SK-N-SH treated with all-trans-retinoic acid at 6 μM for 48 hours (cell line): ENCODE measurements around the gene KRTAP10-2.

Experiments
- ATAC-seq: fragments of 200-7000 bp; cut with Tn5 transposase; 3 replicates; pipeline ENCODE4 v1.9.1; 2020; ENCODE audit warnings: mild to moderate bottlenecking, moderate library complexity
- ARNTL ChIP-seq: fragments of 450-650 bp; formaldehyde crosslinking; IDR thresholded peaks from 2 replicates; pipeline ENCODE4 v1.5.0; 2020; ENCODE audit warnings: low read depth, mild to moderate bottlenecking, moderate library complexity, borderline replicate concordance
- BACH2 ChIP-seq: fragments of 250-450 bp; sonication (Bioruptor Pico); IDR thresholded peaks from 2 replicates; pipeline ENCODE4 v1.9.0; 2021; ENCODE audit warnings: mild to moderate bottlenecking, borderline replicate concordance
- CREB5 ChIP-seq: fragments of 250-450 bp; sonication (Bioruptor Pico); IDR thresholded peaks from 2 replicates; pipeline ENCODE4 v1.5.1; 2020; ENCODE audit warnings: low read depth, mild to moderate bottlenecking, moderate library complexity
- CSDC2 ChIP-seq: fragments of 250-450 bp; sonication (Bioruptor Pico); IDR thresholded peaks from 2 replicates; pipeline ENCODE4 v1.5.0; 2020; ENCODE audit warnings: mild to moderate bottlenecking, moderate library complexity
- CSRNP3 ChIP-seq: fragments of 250-450 bp; sonication (Bioruptor Pico); IDR thresholded peaks from 2 replicates; pipeline ENCODE4 v1.5.1; 2021; ENCODE audit warnings: mild to moderate bottlenecking, moderate library complexity
- ESRRG ChIP-seq: fragments of 250-450 bp; sonication (Bioruptor Pico); IDR thresholded peaks from 2 replicates; pipeline ENCODE4 v1.6.1; 2021; ENCODE audit warnings: mild to moderate bottlenecking
- GLIS3 ChIP-seq: fragments of 250-450 bp; sonication (Bioruptor Pico); IDR thresholded peaks from 2 replicates; pipeline ENCODE4 v1.5.0; 2020; ENCODE audit warnings: mild to moderate bottlenecking, moderate library complexity
- ISL1 ChIP-seq: fragments of 250-450 bp; sonication (Bioruptor Pico); IDR thresholded peaks from 2 replicates; pipeline ENCODE4 v2.1.2; 2022; ENCODE audit warnings: mild to moderate bottlenecking, moderate library complexity
- OSR1 ChIP-seq: fragments of 250-450 bp; sonication (Bioruptor Pico); IDR thresholded peaks from 2 replicates; pipeline ENCODE4 v1.8.0; 2022; ENCODE audit warnings: moderate library complexity, mild to moderate bottlenecking, inconsistent platforms
- PATZ1 ChIP-seq: fragments of 250-450 bp; sonication (Bioruptor Pico); IDR thresholded peaks from 2 replicates; pipeline ENCODE4 v1.8.0; 2020; ENCODE audit warnings: mild to moderate bottlenecking, moderate library complexity, borderline replicate concordance
- POU6F1 ChIP-seq: fragments of 250-450 bp; sonication (Bioruptor Pico); IDR thresholded peaks from 2 replicates; pipeline ENCODE4 v1.8.0; 2021; ENCODE audit warnings: low read depth, mild to moderate bottlenecking, moderate library complexity, borderline replicate concordance
- PPARA ChIP-seq: fragments of 250-450 bp; sonication (Bioruptor Pico); IDR thresholded peaks from 2 replicates; pipeline ENCODE4 v1.5.0; 2020; ENCODE audit warnings: mild to moderate bottlenecking, borderline replicate concordance
- RARB ChIP-seq: fragments of 250-450 bp; sonication (Bioruptor Pico); IDR thresholded peaks from 2 replicates; pipeline ENCODE4 v1.8.0; 2021; ENCODE audit warnings: mild to moderate bottlenecking, moderate library complexity
- TCF4 ChIP-seq: fragments of 250-450 bp; sonication (Bioruptor Pico); IDR thresholded peaks from 2 replicates; pipeline ENCODE4 v1.8.0; 2021; ENCODE audit warnings: mild to moderate bottlenecking, moderate library complexity, borderline replicate concordance
- TOX ChIP-seq: fragments of 250-450 bp; sonication (Bioruptor Pico); IDR thresholded peaks from 2 replicates; pipeline ENCODE4 v1.8.0; 2021; ENCODE audit warnings: mild to moderate bottlenecking, moderate library complexity, borderline replicate concordance
- TSHZ2 ChIP-seq: fragments of 250-450 bp; sonication (Bioruptor Pico); IDR thresholded peaks from 2 replicates; pipeline ENCODE4 v1.5.0; 2020; ENCODE audit warnings: mild to moderate bottlenecking, moderate library complexity
- ZC3H10 ChIP-seq: fragments of 250-450 bp; sonication (Bioruptor Pico); IDR thresholded peaks from 2 replicates; pipeline ENCODE4 v1.5.1; 2021; ENCODE audit warnings: mild to moderate bottlenecking, moderate library complexity
- ZFP3 ChIP-seq: fragments of 250-450 bp; sonication (Bioruptor Pico); IDR thresholded peaks from 2 replicates; pipeline ENCODE4 v1.5.0; 2020; ENCODE audit warnings: mild to moderate bottlenecking, moderate library complexity
- ZNF70 ChIP-seq: fragments of 450-650 bp; formaldehyde crosslinking; IDR thresholded peaks from 2 replicates; pipeline ENCODE4 v1.5.0; 2020; ENCODE audit warnings: mild to moderate bottlenecking, moderate library complexity
- ZNF8 ChIP-seq: fragments of 450-650 bp; formaldehyde crosslinking; IDR thresholded peaks from 2 replicates; pipeline ENCODE4 v1.5.0; 2020; ENCODE audit warnings: mild to moderate bottlenecking, moderate library complexity

KRTAP10-2 gene

GRCh38 chr21:44507673-44508425 lies 43.5 kb downstream of the KRTAP10-2 start:
- TF ChIP-seq ESRRG (CRISPR knock-in tag) = no peak
- TF ChIP-seq TCF4 (CRISPR knock-in tag) = no peak
- ATAC-seq = no peak

GRCh38 chr21:44506279-44507255 lies 44.7 kb downstream of the KRTAP10-2 start:
- TF ChIP-seq ARNTL (CRISPR knock-in tag) = no peak
- TF ChIP-seq ZC3H10 (CRISPR knock-in tag) = no peak
- TF ChIP-seq CSRNP3 = no peak
- no peak for ATAC-seq

- ATAC-seq = no peak
- TF ChIP-seq ZC3H10 (CRISPR knock-in tag) (no peak), CSDC2 (CRISPR knock-in tag) (no peak), GLIS3 (CRISPR knock-in tag) (no peak), ARNTL (CRISPR knock-in tag) (no peak), RARB (CRISPR knock-in tag) (no peak), TOX (CRISPR knock-in tag) (no peak), TSHZ2 (CRISPR knock-in tag) (no peak), ZFP3 (CRISPR knock-in tag) (no peak), ZNF8 (CRISPR knock-in tag) (no peak), POU6F1 (CRISPR knock-in tag) (no peak), PATZ1 (CRISPR knock-in tag) (no peak), ESRRG (CRISPR knock-in tag) (no peak)
These were observed 45.5 kb downstream of the KRTAP10-2 start for GRCh38 chr21:44505673-44506278.

GRCh38 chr21:44503901-44504399 lies 47.4 kb downstream of the KRTAP10-2 start:
- no peak for ATAC-seq
- TF ChIP-seq CREB5 (CRISPR knock-in tag) (no peak), RARB (CRISPR knock-in tag) (no peak), CSRNP3 (no peak), POU6F1 (CRISPR knock-in tag) (no peak), TOX (CRISPR knock-in tag) (no peak), ZC3H10 (CRISPR knock-in tag) (no peak), ISL1 (CRISPR knock-in tag) (no peak), BACH2 (CRISPR knock-in tag) (no peak), TCF4 (CRISPR knock-in tag) (no peak), OSR1 (CRISPR knock-in tag) (no peak), ZNF70 (no peak), PPARA (CRISPR knock-in tag) (no peak)
